Stimulated activated CD4-positive, alpha-beta T cell treated with anti-CD3 and anti-CD28 coated beads, Interleukin-4, amount 100 ng/mL, for 4 hours (primary cell): ENCODE measurements around the gene CWC22.
A peak's percentile ranks its signal among the peaks of the same experiment; 100 is the strongest.
"Not testable (repeated sequence)": the region's sequence is repeated elsewhere in the genome, so short reads cannot be mapped to it uniquely, and the experiment has no call there.

Experiments
- DNase-seq, 2 experiments: peaks; one replicate each; pipeline ENCODE4 v3.0.0-alpha.2; 2020

CWC22 gene

GRCh38 chr2:180006781-180007579 is at the start of gene CWC22:
CWC22 (minus strand) TSS chr2:180007297; CDS start chr2:179993341, 13,956 bp downstream.
- DNase-seq: peak; percentile 70 to 85

- DNase-seq: no peak
These were observed 49.4 kb upstream of the CWC22 start for GRCh38 chr2:180056367-180057118.

- DNase-seq: not testable (repeated sequence)
These were observed 47.5 kb upstream of the CWC22 start for GRCh38 chr2:180054576-180054975.

- DNase-seq: no peak
These were observed 43.1 kb upstream of the CWC22 start for GRCh38 chr2:180050246-180050645.

GRCh38 chr2:180048251-180048650 is 41.2 kb upstream of the CWC22 start:
- no peak for DNase-seq

GRCh38 chr2:180046776-180047175 is 39.7 kb upstream of the CWC22 start:
- no peak for DNase-seq

- no peak for DNase-seq
These were observed 39.1 kb upstream of the CWC22 start for GRCh38 chr2:180046202-180046601.

GRCh38 chr2:180040146-180040925 is 33.2 kb upstream of the CWC22 start:
- DNase-seq: no peak

- DNase-seq: no peak
These were observed 31.9 kb upstream of the CWC22 start for GRCh38 chr2:180038997-180039396.

GRCh38 chr2:180033993-180034894 is 27.1 kb upstream of the CWC22 start:
- no peak for DNase-seq

- no peak for DNase-seq
These were observed 22.5 kb upstream of the CWC22 start for GRCh38 chr2:180029575-180029974.

GRCh38 chr2:180021850-180022249 is 14.8 kb upstream of the CWC22 start:
- no peak for DNase-seq

- DNase-seq: no peak
These were observed 10.7 kb upstream of the CWC22 start for GRCh38 chr2:180017784-180018183.

- DNase-seq: no peak
These were observed 9.8 kb upstream of the CWC22 start for GRCh38 chr2:180016937-180017336.

- no peak for DNase-seq
These were observed 9.0 kb upstream of the CWC22 start for GRCh38 chr2:180015951-180016709.

GRCh38 chr2:180012523-180012922 is 5.4 kb upstream of the CWC22 start:
- DNase-seq: no peak

- no peak for DNase-seq
These were observed 3.6 kb upstream of the CWC22 start for GRCh38 chr2:180010701-180011100.

- no peak for DNase-seq
These were observed 866 bp downstream of the CWC22 start for GRCh38 chr2:180006231-180006630.

GRCh38 chr2:180005465-180005864 is 1.6 kb downstream of the CWC22 start:
- not testable (repeated sequence) for DNase-seq

GRCh38 chr2:180004731-180005130 is 2.4 kb downstream of the CWC22 start:
- no peak for DNase-seq

GRCh38 chr2:180003559-180003958 is 3.5 kb downstream of the CWC22 start:
- no peak for DNase-seq
